ENCODE measurements around the gene PPIE. TPM values are rescaled to one million over a fixed set of nuclear protein-coding genes. Genes with fewer than 3 reads are reported as not detected.

The PPIE gene
- total and polyA plus RNA-seq, 7 donors: 43.2 to 56.4 (median 43.7) TPM

DNA sequence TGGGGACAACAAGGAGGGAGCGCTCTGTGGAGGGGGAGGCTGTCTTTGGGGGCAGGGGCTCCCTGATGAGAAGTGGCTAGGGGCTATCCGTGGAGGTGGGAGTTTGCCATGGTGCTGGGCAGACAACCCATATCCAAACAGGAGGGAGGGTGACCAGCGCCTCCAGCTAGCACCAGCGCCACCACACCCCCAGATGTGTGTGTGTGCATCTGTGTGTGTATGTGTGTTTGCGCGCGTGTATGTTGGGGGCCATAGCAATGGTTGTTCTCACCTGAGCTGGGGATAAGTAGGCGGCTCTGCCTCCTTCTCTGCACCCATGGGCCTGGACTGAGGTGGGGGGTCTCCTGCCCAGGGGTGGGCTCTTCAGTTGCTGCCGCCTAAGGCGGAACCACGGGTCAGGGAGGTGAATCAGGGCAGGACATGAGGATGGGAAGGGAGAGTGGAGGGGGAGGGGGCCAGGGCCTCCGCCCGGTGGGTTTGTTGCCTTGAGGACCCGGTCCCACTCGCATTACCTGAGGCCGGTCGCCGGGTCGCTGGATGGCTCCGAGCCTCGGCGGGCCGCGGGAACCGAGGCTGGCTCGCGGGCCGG lies 47.8 kb upstream of the PPIE start:
- H3K27ac ChIP-seq: no peak overlapping the region
- intact Hi-C loops (cut with DNase I): no loop called here
- peaks cover 30 to 66% (median 45%) of the 10 kb centered on the region in 3 donors for H3K27me3 ChIP-seq
- peaks cover 0 to 21% (median 18%) of the 10 kb centered on the region in 4 donors for H3K4me1 ChIP-seq
- H3K4me3 ChIP-seq: peak overlapping the region in 3 of 4 donors; percentile 26 to 45 (median 45)
- 11 to 14% methylated on average over 28 of the region's 28 CpGs for WGBS, 2 donors
- no peak for DNase-seq
- no peaks in the 10 kb centered on the region for H3K36me3 ChIP-seq
- TF ChIP-seq EP300 (IDR thresholded peaks at IDR 0.05) (no peak), POLR2A (IDR thresholded peaks at IDR 0.05) (no peak), POLR2AphosphoS5 (IDR thresholded peaks at IDR 0.05) (no peak)
- TF ChIP-seq, protein P1, sequence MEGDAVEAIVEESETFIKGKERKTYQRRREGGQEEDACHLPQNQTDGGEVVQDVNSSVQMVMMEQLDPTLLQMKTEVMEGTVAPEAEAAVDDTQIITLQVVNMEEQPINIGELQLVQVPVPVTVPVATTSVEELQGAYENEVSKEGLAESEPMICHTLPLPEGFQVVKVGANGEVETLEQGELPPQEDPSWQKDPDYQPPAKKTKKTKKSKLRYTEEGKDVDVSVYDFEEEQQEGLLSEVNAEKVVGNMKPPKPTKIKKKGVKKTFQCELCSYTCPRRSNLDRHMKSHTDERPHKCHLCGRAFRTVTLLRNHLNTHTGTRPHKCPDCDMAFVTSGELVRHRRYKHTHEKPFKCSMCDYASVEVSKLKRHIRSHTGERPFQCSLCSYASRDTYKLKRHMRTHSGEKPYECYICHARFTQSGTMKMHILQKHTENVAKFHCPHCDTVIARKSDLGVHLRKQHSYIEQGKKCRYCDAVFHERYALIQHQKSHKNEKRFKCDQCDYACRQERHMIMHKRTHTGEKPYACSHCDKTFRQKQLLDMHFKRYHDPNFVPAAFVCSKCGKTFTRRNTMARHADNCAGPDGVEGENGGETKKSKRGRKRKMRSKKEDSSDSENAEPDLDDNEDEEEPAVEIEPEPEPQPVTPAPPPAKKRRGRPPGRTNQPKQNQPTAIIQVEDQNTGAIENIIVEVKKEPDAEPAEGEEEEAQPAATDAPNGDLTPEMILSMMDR (IDR thresholded peaks at IDR 0.05): no peak
- no peaks in the 10 kb centered on the region for H3K9me3 ChIP-seq

DNA sequence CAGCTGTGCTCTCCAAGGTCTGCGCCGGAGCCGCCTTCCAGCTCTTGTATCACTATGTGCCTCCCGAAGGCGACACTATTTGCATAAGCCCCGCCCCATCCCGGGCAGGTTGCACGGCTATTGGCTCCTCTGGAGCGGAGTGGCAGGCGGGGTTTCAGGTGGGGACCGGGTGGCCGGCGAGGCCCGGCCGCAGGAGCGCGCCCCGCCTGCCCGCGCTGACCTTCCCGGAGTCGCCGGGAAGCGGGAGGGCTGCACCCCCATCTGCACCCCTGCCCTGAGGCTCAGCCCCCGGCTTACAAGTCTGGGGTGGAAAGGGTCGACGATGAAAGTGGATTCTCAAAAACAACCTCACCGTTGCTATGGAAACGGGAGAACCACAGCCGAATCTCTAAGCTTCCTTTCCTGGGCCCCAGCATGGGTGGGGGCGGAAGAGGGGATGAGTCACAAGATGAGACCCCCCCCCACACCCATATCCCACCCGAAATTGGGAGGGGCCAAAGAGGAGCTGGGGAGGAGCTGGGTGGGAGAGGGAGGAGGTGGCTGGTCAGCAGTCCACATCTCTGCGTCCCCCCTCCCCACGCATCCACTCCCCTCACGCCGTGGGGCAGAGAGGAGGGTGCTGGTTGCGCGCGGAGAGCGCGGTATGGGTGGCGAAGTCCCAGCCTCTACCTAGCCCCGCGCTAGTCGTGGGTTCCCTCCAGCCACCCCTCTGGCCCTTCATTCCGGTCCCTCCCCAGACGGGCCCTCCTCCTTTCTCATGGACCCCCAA lies 47.1 kb upstream of the PPIE start, which contains the start of gene HPCAL4:
TSS of gene HPCAL4 (minus strand) at position 51 of the 769 bp plus-strand sequence. CDS start 6,830 bp downstream, outside the sequence.
- DNase-seq: peak; percentile 89
- Histone ChIP-seq H3K9me3 (no peaks in the 10 kb centered on the region), H3K27me3 (peaks cover 30 to 62% (median 45%) of the 10 kb centered on the region in 3 donors), H3K36me3 (no peaks in the 10 kb centered on the region), H3K27ac (no peak within 1 kb of the TSS), H3K4me3 (peak within 1 kb of the TSS in 3 of 4 donors; percentile 26 to 45 (median 45)), H3K4me1 (peaks cover 0 to 21% (median 18%) of the 10 kb centered on the region in 4 donors)
- WGBS, 2 donors: 6 to 7% methylated on average over 47 of the region's 47 CpGs
- intact Hi-C loops (cut with DNase I): no loop called here
- TF ChIP-seq POLR2A (IDR thresholded peaks at IDR 0.05) (no peak), POLR2AphosphoS5 (IDR thresholded peaks at IDR 0.05) (peak in 1 of 4 donors; percentile 43)
- TF ChIP-seq, protein P1 (IDR thresholded peaks at IDR 0.05): no peak

DNA sequence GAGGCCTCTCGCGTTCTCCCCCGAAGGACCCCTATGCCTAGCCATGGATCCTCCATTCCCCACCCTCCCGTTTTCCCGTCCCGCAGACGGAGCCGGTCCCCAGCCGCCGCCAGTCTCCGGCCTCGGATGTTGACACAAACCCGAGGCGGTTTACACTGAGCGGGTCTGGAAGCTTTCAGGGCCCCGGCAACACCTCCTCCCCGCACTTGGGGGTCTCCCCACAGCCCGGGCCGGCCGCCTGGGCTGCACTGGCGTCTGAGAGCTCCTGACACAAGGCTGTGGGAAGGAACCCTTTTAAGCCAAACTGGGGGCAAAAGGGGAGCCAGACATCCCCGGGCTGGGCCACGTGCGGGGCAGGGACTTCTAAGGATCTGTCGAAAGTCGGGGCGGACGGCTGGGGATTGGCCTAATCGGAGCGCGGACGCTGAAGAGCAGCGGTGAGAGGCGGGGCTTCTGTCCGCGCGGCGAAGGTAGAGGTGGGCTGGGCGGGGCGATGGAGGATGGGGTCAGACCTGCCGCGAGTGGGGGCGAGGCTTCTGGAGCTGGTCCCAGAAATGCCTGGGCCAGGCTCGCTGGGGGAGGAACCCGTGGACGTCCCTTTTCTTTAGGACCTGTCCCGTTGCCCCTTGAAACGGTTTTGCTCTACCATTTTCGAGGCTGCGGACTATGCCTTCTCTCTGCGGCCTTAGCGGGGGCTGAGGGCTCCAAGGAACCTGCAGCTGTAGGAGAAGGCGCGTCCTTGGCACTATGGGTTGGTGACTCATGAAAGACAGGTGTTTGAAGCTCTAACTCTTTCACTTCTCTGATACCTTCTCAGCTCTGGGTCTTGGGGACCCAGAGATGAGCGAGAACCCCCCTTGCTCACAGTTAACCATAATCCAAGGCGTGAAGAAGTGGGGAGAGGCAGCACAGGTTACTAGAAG lies 46.3 kb upstream of the PPIE start:
- H3K4me3 ChIP-seq: peak overlapping the region in 3 of 4 donors; percentile 26 to 45 (median 45)
- no peaks in the 10 kb centered on the region for H3K9me3 ChIP-seq
- no peak overlapping the region for H3K27ac ChIP-seq
- intact Hi-C loops (cut with DNase I): no loop called here
- TF ChIP-seq, protein P1 (IDR thresholded peaks at IDR 0.05): no peak
- TF ChIP-seq EP300 (IDR thresholded peaks at IDR 0.05) (no peak), POLR2AphosphoS5 (IDR thresholded peaks at IDR 0.05) (no peak), POLR2A (IDR thresholded peaks at IDR 0.05) (no peak)
- H3K27me3 ChIP-seq: peaks cover 30 to 54% (median 45%) of the 10 kb centered on the region in 3 donors
- DNase-seq: no peak
- WGBS, 2 donors: 8 to 11% methylated on average over 56 of the region's 56 CpGs
- H3K36me3 ChIP-seq: no peaks in the 10 kb centered on the region
- H3K4me1 ChIP-seq: peaks cover 0 to 21% (median 18%) of the 10 kb centered on the region in 4 donors

DNA sequence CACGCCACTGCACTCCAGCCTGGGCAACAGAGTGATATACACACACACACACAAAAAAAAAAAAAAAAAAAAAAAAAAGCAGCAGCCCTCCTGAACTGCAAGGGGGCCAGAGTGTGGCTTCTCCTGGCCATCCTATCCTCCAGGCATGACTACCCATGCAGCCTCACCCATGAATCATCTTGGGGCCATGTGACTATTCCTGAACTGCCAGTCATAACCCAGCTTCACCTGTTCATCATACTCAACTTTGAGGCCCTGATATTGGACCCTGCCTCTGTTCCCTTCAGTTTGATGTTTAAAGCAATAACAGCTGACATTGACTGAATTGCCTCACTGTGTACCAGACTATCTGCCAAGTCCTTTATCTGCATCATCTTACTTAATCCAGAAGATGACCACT lies 44.7 kb upstream of the PPIE start:
- Histone ChIP-seq H3K27ac (no peak overlapping the region), H3K27me3 (peaks cover 30 to 42% (median 42%) of the 10 kb centered on the region in 3 donors), H3K9me3 (no peaks in the 10 kb centered on the region), H3K4me3 (no peak overlapping the region), H3K36me3 (no peaks in the 10 kb centered on the region), H3K4me1 (peaks cover 0 to 21% (median 18%) of the 10 kb centered on the region in 4 donors)
- DNase-seq: no peak
- TF ChIP-seq POLR2AphosphoS5 (IDR thresholded peaks at IDR 0.05): no peak
- intact Hi-C loops (cut with DNase I): no loop called here
- WGBS, 2 donors: 94% methylated on average over 1 of the region's 1 CpG

Measured in sigmoid colon (tissue), 7 donors.